ENCODE measurements around the gene TCF4.

GRCh38 chr18:55365342-55365741 is 222.7 kb downstream of the TCF4 start:
- TF ChIP-seq CTCF (IDR thresholded peaks at IDR 0.05; ENCODE audit: insufficient read depth, low read length) (no peak), REST (IDR thresholded peaks at IDR 0.05; ENCODE audit: insufficient replicate concordance, low read depth) (no peak), POLR2AphosphoS5 (IDR thresholded peaks at IDR 0.05; ENCODE audit: low read depth) (no peak), GABPA (IDR thresholded peaks at IDR 0.05; ENCODE audit: low read depth) (no peak), SPI1 (IDR thresholded peaks at IDR 0.05; ENCODE audit: borderline replicate concordance, low read depth) (no peak)

All from HL-60 (cell line).